IgD-negative memory B cell (primary cell): ENCODE measurements around the gene MPZL3. TPM values are rescaled to one million over a fixed set of nuclear protein-coding genes. Genes with fewer than 3 reads are reported as not detected.
A peak's percentile ranks its signal among the peaks of the same experiment; 100 is the strongest.
"Not testable (repeated sequence)": the region's sequence is repeated elsewhere in the genome, so short reads cannot be mapped to it uniquely, and the experiment has no call there.

Experiments used
- H3K27ac Mint-ChIP-seq, 3 donors: one replicate each; pipeline ENCODE4 v1.8.0; 2020 to 2022; ENCODE audit warnings: mild to moderate bottlenecking in 3 of 3, mixed read lengths in 3 of 3, moderate library complexity in 1 of 3
- H3K27me3 Mint-ChIP-seq: one replicate; pipeline ENCODE4 v1.8.0; 2021; ENCODE audit warnings: mixed read lengths
- H3K36me3 Mint-ChIP-seq: one replicate; pipeline ENCODE4 v1.8.0; 2020; ENCODE audit warnings: mild to moderate bottlenecking, mixed read lengths
- H3K4me1 Mint-ChIP-seq, 3 donors: one replicate each; pipeline ENCODE4 v1.8.0; 2020 to 2022; ENCODE audit warnings: mixed read lengths in 3 of 3, mild to moderate bottlenecking in 1 of 3
- H3K4me3 Mint-ChIP-seq, 4 donors: one replicate each; pipeline ENCODE4 v1.8.0; 2020 to 2022; ENCODE audit warnings: mild to moderate bottlenecking in 4 of 4, mixed read lengths in 4 of 4, moderate library complexity in 3 of 4
- H3K9me3 Mint-ChIP-seq, 3 donors: one replicate each; pipeline ENCODE4 v1.8.0; 2020 to 2021; ENCODE audit warnings: mixed read lengths in 3 of 3, mild to moderate bottlenecking in 1 of 3
- polyA plus RNA-seq: library from polyadenylated mRNA; unstranded; fragments of 300-500 nt; fragmentation: Illumina TruSeq; gene quantifications from one replicate; pipeline ENCODE4 v1.2.3, GENCODE V29; 2021

The MPZL3 gene
- polyA plus RNA-seq, 1 donor from 2014 or later: 0.95 TPM

DNA sequence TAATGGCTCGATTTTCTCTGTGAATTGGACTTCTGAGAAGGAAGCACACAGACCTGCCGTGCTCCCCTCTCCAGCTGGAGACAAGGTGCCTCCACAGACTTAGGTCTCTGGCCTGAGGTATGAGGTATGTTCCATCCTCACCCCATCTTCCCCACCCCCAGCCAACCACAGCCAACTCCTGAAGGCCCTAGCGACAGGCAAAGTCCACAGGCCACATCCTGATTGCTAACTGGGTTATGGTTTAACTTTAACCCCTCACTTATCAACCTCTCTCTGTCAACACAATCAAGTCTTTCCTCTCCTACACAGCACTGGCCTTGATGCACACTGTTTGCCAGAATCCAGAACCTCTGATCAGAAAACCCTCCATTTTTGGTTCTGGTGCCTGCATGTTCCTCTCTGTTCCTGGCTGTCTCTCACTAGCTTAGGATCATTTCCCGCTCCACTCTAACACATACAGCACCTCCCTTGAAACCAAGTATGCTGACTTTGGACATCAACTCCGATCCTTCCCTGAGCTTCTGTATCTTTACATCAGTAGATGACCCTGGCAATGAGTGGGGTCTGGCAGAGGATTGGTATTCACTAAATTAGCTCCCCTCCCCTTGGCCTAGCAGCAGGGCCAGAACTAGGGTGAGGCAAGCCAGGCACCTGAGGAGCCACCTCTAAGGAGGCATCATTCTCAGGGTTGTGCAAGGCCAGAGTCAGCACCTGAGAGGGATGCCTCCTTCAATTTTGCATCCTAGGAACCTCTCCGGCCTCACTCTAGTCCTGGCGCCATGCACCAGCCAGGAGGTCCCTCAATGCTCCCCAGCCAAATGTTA lies 49.4 kb downstream of the MPZL3 start:
- Mint-ChIP-seq H3K4me1 (peaks cover 3 to 11% (median 9%) of the 10 kb centered on the region in 3 donors), H3K4me3 (no peak overlapping the region), H3K27me3 (peaks cover 13% of the 10 kb centered on the region), H3K36me3 (no peaks in the 10 kb centered on the region), H3K9me3 (no peaks in the 10 kb centered on the region), H3K27ac (no peak overlapping the region)

DNA sequence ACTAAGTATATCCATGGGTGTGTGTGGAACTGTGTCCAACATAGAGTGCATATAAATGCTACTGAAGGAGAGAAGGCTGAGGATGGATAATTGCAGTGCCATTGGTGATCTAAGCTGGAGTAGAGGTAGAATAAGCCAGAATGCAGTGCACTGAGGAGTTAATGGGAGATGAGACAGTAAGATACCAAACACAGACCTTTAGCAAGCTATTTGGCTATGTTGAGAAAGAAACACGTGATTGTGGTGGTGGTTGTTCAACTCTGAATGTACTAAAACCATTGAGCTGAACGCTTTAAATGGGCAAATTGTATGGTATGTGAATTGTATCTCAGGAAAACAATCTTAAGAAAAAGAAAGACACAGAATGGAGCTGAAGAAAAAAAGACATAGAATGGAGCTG lies 50.2 kb downstream of the MPZL3 start:
- H3K4me3 Mint-ChIP-seq: no peak overlapping the region
- H3K27ac Mint-ChIP-seq: no peak overlapping the region
- H3K36me3 Mint-ChIP-seq: no peaks in the 10 kb centered on the region
- H3K27me3 Mint-ChIP-seq: peaks cover 10% of the 10 kb centered on the region
- H3K4me1 Mint-ChIP-seq: peaks cover 3 to 11% (median 9%) of the 10 kb centered on the region in 3 donors
- no peaks in the 10 kb centered on the region for H3K9me3 Mint-ChIP-seq

DNA sequence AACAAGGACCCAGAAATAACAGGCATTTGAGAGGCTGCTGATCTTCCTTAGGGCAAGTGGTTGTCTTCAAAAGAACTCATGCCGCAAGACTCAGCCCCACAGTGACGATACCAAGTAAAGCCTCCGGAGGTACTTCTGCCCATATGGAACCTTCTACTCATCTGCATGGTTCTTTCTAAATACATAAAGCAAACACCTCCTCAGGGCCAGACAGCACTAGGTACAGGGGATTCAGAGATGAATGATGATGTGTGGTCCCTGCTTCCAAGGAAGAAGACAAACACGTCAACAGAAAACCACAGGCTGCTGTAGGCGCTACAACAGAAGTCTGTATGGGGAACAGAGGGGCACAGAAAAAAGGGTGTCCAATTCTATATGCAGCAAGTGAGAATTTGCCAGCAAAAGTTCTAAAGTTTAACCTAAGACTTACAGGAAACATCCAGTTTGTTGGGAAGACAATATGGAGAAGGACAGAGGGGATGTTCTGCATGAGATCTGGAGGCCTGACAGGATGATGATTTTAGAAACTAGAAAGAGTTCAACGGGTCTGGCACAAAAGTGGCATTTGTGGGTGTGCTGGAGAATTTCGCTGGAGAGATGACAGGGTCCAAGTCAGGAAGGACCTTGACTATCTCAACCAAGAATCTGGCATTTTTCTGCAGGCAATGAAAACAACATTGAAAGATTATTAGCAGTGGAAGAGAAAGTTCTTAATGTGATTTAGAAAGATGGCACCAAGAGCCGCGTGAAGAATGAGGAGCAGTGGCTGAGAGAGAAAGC lies 51.1 kb downstream of the MPZL3 start:
- H3K36me3 Mint-ChIP-seq: no peaks in the 10 kb centered on the region
- no peak overlapping the region for H3K4me3 Mint-ChIP-seq
- no peaks in the 10 kb centered on the region for H3K9me3 Mint-ChIP-seq
- H3K4me1 Mint-ChIP-seq: peaks cover 1 to 4% (median 1%) of the 10 kb centered on the region in 3 donors
- H3K27me3 Mint-ChIP-seq: peaks cover 8% of the 10 kb centered on the region
- no peak overlapping the region for H3K27ac Mint-ChIP-seq

DNA sequence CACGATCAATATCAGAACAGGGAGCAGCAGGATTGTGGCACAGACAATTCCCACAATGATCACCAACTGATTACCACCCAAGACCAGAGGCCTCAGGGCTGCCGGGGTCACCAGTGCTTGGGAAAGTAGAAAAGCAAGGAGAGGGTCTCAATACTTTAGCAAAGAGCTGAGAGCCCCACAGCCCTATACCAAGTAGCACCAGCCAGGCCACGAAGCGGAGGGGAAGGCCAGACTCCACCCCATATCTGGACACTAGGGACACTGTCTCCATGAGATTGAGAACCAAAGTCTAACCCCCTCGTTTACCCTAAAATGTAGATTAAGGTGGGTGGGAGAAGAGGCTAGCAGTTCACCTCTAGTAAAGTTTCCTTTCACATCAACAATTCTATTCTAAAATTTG lies 51.7 kb downstream of the MPZL3 start:
- Mint-ChIP-seq H3K4me3 (no peak overlapping the region), H3K4me1 (peaks cover 0 to 2% (median 0%) of the 10 kb centered on the region in 3 donors), H3K36me3 (no peaks in the 10 kb centered on the region), H3K9me3 (no peaks in the 10 kb centered on the region), H3K27ac (no peak overlapping the region), H3K27me3 (peaks cover 7% of the 10 kb centered on the region)

DNA sequence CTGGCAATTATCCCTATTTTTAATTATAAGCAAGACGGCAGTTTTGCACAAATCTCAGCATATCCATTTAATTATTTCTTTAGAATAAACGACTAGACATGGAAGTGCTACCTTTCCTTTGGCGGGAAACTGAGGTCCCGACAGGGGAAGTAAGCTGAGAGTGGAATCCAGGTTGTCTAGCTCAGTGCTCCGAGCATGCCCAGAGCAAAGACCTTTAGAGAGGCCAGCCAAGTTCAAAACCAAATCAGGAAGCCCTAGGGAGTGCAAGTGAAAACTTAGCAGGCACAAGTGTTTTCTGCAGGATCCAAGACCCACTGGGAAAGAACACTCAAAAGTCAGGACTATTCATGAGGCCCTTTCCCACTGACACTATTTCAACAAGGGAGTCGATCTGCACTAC lies 53.0 kb downstream of the MPZL3 start:
- Mint-ChIP-seq H3K36me3 (no peaks in the 10 kb centered on the region), H3K4me3 (no peak overlapping the region), H3K4me1 (peaks cover 0 to 2% (median 0%) of the 10 kb centered on the region in 3 donors), H3K27me3 (peaks cover 7% of the 10 kb centered on the region), H3K27ac (peak overlapping the region in 1 of 3 donors; percentile 41), H3K9me3 (no peaks in the 10 kb centered on the region)

DNA sequence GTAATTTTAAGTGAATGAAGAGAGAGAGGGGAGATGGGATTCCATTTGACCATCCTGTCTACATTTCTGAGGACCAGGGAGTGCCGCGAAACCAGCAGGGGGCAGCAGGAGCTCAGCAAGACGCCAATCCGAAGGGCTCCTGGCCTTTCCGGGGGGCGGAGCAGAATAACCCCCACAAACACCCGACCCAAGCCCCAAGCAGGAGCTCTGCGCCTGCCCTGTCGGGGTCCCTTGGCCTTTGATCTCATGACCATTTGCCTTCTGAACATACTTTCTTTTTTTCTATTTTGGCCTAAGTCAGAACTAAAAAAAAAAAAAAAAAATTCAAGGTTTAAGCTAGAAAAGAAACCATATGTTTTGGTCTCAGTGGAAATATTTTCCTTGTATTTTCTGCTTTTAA lies 53.8 kb downstream of the MPZL3 start:
- Mint-ChIP-seq H3K36me3 (no peaks in the 10 kb centered on the region), H3K27ac (peak overlapping the region in 1 of 3 donors; percentile 41), H3K4me1 (peaks cover 0 to 2% (median 0%) of the 10 kb centered on the region in 3 donors), H3K4me3 (peak overlapping the region in 2 of 4 donors; percentile 32 to 85), H3K9me3 (peaks cover 0 to under 1% (median 0%) of the 10 kb centered on the region in 3 donors), H3K27me3 (peaks cover 7% of the 10 kb centered on the region)

DNA sequence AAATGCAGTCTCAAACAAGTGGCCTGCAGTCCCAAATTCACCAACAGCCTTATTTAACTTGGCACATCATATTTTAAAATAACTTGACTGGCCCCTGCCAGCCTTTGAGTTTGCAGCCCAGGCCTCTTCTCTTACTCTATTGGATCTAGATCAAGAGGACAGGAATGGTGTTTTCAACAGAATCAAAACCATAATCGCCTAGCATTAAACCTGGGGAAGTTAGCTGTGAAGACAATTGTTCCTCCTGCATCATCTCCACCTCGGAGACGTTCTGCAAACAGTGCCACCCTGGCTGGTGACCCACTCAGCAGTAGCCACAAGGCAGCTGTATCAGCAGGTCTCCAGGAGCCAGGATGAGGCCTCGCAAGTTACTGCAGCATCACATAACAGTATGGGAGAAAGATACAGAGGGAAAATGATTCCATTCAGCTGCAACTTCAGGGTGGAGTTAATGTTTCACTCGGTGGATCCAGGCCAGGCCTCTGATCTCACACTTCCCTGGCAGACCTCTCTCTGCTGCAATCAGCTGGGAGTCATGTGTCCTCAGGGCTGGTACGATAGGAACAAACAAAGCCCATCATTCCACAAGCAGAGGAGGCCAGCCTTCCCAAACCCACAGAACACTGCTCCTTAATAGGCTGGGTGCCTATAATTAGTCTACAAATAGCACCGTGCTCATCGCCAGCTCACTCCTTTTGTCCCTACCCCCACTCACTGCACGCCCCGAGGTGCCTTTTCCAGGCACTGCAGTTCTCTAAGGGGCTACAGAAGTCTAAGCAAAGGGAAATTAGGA lies 57.1 kb downstream of the MPZL3 start:
- Mint-ChIP-seq H3K27me3 (peaks cover 7% of the 10 kb centered on the region), H3K36me3 (no peaks in the 10 kb centered on the region), H3K4me1 (peaks cover 0 to 2% (median 0%) of the 10 kb centered on the region in 3 donors), H3K4me3 (no peak overlapping the region), H3K9me3 (peaks cover 2 to 9% (median 4%) of the 10 kb centered on the region in 3 donors), H3K27ac (peak overlapping the region in 1 of 3 donors; percentile 64)

DNA sequence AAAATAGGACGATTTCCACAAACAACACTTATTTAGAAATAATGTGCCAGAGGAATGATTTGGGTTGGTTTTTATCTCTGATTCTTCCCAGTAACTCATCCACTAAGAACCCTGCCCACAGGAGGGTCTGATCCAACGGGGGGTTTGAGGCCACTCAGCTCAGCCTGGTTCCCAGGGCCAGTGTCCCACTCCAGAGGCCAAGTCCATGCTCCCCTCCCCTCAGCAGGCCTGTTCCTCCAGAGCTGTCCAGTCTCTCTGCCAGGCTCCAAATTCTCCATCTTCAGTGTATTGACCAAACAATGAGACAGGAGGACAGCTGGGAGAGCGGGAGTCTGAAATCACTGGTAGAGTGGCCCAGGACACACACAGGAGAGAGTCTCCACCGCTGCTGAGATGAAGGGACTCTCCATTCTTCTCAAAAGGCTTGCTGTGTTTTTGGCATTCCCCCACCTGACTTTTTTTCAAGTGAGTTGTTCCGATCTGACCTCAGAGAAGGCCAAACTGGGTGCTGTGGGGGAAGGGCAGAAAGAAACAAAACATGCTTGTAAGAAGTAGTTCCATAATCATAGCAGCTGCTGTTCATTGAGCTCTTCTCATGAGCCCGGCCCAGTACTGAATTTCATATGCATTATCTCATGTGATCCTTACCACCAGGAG lies 58.1 kb downstream of the MPZL3 start:
- H3K9me3 Mint-ChIP-seq: peaks cover 2 to 9% (median 4%) of the 10 kb centered on the region in 3 donors
- H3K4me3 Mint-ChIP-seq: no peak overlapping the region
- H3K27me3 Mint-ChIP-seq: peaks cover 12% of the 10 kb centered on the region
- H3K4me1 Mint-ChIP-seq: peaks cover 0 to 2% (median 0%) of the 10 kb centered on the region in 3 donors
- H3K27ac Mint-ChIP-seq: no peak overlapping the region
- no peaks in the 10 kb centered on the region for H3K36me3 Mint-ChIP-seq

DNA sequence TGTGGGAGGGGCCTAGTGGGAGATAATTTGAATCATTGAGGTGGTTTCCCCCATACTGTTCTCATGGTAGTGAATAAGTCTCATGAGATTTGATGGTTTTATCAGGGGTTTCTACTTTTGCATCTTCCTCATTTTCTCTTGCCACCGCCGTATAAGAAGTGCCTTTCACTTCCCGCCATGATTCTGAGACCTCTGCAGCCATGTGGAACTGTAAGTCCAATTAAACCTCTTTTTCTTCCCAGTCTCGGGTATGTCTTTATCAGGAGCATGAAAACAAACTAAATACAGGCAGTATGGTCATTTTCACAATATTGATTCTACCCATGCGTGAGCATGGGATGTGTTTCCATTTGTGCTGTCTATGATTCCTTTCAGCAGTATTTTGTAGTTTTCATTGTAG lies 59.3 kb downstream of the MPZL3 start:
- peaks cover 2 to 13% (median 4%) of the 10 kb centered on the region in 3 donors for H3K9me3 Mint-ChIP-seq
- peaks cover 17% of the 10 kb centered on the region for H3K27me3 Mint-ChIP-seq
- H3K27ac Mint-ChIP-seq, H3K4me1 Mint-ChIP-seq, H3K36me3 Mint-ChIP-seq, H3K4me3 Mint-ChIP-seq: not testable (repeated sequence)

DNA sequence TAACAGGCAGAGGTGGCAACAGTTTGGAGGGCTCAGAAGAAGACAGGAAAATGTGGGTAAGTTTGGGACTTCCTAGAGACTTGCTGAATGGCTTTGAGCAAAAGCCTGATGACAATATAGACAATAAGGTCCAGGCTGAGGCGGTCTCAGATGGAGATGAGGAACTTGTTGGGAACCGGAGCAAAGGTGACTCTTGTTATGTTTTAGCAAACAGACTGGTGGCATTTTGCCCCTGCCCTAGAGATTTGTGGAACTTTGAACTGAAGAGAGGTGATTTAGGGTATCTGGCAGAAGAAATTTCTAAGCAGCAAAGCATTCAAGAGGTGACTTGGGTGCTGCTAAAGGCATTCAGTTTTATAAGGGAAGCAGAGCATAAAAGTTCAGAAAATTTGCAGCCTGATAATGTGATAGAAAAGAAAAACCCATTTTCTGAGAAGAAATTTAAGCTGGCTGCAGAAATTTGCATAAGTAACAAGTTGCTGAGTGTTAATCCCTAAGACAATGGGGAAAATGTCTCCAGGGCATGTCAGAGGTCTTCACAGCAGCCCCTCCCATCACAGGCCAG lies 61.1 kb downstream of the MPZL3 start:
- H3K27ac Mint-ChIP-seq, H3K36me3 Mint-ChIP-seq, H3K4me1 Mint-ChIP-seq: not testable (repeated sequence)
- Mint-ChIP-seq H3K9me3 (peaks cover 2 to 13% (median 4%) of the 10 kb centered on the region in 3 donors), H3K4me3 (peak overlapping the region in 1 of 4 donors; percentile 43), H3K27me3 (peaks cover 15% of the 10 kb centered on the region)

DNA sequence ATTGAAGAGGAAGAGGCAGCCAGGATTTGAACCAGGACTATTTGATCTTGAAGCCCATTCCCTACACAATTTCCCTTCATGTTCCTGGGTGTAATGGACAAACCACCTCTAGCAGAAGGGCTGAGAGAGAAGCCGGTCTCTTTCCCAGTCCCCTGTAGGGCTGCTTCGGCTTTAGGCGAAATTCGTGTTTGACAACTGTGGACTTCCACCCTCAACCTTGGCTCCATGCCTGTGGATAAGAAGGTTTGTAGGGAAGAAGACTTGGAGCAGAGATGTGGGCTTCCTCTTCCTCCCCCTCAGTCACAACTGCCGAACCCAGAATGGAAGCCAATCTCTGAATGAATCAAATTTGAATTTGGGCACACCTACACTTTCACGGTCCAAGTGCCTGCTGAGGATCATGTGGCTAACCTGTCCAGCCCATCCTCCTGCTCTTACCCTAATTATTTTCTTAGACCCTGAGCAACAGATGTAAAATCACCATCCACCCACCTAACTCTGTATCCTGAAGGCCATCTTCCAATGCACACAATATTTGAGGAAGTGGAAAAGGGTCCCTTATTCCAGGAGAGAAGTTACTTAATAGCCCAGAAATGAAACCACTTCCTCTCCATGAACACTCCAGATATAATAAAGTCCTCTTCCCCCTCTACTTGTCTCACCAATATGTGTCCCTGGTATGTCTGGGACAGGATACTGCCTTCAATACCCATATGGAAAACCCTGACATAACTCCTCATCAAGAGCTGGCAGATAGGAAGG lies 65.6 kb downstream of the MPZL3 start:
- peaks cover 16% of the 10 kb centered on the region for H3K27me3 Mint-ChIP-seq
- H3K4me3 Mint-ChIP-seq: no peak overlapping the region
- H3K4me1 Mint-ChIP-seq: no peaks in the 10 kb centered on the region
- no peak overlapping the region for H3K27ac Mint-ChIP-seq
- no peaks in the 10 kb centered on the region for H3K36me3 Mint-ChIP-seq
- peaks cover 0 to 7% (median 0%) of the 10 kb centered on the region in 3 donors for H3K9me3 Mint-ChIP-seq

DNA sequence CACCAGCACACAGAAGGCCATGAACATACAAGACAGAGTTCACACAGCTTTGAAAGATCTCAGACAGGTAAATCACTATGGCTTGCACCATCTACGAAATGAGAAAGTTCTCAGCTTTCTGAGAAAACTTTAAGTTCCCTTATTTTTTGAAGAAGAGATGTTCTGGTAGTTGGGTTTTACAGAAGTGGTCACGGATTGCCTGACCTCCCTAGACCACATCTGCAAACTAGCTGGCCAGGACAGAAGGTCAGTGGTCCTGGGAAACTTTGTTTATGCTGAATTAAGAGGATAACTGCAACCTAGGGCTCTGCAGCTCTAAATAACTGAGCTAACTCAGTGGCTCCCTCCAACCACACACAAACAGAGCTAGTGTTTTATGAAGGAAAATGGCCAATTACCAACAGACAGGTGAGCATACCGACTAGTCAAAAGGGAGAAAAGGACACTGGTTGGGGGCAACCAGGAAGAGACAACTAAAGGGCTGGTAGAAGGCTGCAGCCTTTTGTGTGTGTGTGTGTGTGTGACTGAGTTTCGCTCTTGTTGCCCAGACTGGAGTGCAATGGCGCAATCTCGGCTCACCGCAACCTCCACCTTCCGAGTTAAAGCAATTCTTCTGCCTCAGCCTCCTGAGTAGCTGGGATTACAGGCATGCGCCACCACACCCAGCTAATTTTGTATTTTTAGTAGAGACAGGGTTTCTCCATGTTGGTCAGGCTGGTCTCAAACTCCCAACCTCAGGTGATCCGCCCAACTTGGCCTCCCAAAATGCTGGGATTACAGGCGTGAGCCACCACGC lies 67.2 kb downstream of the MPZL3 start:
- no peaks in the 10 kb centered on the region for H3K4me1 Mint-ChIP-seq
- H3K9me3 Mint-ChIP-seq: peaks cover 0 to 4% (median 0%) of the 10 kb centered on the region in 3 donors
- peaks cover 21% of the 10 kb centered on the region for H3K27me3 Mint-ChIP-seq
- no peak overlapping the region for H3K4me3 Mint-ChIP-seq
- H3K36me3 Mint-ChIP-seq: no peaks in the 10 kb centered on the region
- no peak overlapping the region for H3K27ac Mint-ChIP-seq

DNA sequence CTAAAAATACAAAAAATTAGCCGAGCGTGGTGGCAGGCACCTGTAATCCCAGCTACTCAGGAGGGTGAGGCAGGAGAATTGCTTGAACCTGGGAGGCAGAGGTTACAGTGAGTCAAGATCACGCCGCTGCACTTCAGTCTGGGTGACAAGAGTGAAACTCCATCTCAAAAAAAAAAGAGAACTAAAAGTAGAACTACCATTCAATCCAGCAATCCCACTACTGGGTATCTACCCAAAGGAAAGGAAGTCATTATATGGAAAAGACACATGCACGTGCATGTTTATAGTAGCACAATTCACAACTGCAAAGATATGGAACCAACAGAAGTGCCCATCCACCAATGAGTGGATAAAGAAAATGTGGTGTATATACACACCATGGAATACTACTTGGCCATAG lies 68.5 kb downstream of the MPZL3 start:
- H3K4me1 Mint-ChIP-seq, H3K36me3 Mint-ChIP-seq, H3K27ac Mint-ChIP-seq, H3K9me3 Mint-ChIP-seq, H3K4me3 Mint-ChIP-seq: not testable (repeated sequence)
- H3K27me3 Mint-ChIP-seq: peaks cover 15% of the 10 kb centered on the region
